DMS153 treated with DMSO at 0.1 percent for 48 hours (cell line): Measurements from ENCODE around the gene MRPL1.

Experiments used
- DNase-seq: peaks from one replicate; lab custom pipeline; 2025; ENCODE audit not compliant: unreplicated experiment; lab: John Stamatoyannopoulos, UW

Gene MRPL1

DNA sequence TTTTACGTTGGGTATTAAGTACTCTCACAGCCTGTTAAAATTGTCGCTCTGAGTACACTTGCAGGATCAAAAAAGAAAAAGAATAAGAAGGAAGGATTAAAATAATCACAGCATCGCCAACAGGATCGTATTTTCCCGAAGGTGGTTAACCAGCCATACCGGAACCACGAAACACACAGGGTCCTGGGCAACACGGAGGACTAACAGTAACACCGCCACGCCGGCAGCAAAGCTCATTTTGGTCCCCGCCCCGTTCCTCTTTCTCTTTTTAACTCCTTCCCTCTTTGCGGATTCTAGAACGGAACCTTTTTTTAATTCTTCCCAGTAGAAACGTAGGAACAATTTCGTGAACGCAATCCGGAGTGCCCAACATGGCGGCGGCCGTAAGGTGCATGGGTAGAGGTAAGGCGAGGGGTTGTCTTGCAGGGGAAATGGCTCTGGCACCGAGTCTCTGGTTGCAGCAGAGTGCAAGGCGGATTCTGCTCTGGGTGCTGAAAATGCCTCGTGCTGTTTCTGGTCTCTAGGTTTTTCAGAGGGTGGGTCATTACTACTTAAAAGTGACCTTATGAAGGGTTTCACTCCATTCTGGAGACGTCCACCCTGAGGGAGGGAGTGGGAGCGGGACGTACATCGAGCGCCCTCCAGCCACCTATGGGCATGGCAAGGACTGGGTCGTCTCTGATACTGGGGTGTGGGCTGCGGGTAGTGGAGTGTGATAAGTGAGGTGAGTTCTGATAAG, at the start of gene MRPL1:
Gene MRPL1 (plus strand): TSS at position 353 of the 739 bp plus-strand sequence. CDS start 19 bp downstream, at position 372.
- peak; percentile 96 for DNase-seq

DNA sequence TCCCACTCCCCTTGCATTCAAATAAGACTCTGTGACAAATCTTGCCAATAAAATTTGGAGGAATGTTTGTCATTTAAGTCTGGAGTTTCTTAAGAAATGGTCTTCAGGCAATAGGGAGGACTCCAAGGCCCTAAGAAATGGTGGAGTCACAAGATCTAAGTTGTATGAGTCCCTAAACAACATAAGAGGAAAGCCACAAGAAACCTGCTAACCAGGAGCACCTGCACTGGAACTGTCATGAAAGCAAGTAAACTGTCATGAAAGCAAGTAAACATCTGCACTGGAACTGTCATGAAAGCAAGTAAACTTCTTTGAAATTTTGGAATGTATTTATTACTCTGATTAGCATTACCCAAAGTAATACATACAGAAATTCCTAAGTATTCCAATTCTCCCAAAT, 47.0 kb upstream of the MRPL1 start:
- no peak for DNase-seq

DNA sequence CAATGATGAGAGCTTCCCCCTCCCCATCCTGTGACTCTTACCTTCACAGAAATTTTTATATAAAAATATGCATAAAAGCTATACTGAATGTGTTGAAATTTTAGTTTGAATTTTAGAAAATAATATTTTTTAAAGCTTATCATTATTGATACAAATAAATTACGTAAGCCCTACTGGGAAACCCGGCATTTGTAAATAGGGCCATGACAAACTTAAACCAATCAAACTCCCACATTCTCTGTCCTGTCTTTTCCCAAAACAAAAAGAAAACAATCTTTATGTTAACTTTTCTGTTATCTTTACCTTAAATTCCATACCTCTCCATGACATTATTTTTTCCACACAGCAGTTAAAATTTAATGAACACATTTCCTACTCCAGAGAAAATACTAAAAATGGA, 46.1 kb upstream of the MRPL1 start:
- no peak for DNase-seq

DNA sequence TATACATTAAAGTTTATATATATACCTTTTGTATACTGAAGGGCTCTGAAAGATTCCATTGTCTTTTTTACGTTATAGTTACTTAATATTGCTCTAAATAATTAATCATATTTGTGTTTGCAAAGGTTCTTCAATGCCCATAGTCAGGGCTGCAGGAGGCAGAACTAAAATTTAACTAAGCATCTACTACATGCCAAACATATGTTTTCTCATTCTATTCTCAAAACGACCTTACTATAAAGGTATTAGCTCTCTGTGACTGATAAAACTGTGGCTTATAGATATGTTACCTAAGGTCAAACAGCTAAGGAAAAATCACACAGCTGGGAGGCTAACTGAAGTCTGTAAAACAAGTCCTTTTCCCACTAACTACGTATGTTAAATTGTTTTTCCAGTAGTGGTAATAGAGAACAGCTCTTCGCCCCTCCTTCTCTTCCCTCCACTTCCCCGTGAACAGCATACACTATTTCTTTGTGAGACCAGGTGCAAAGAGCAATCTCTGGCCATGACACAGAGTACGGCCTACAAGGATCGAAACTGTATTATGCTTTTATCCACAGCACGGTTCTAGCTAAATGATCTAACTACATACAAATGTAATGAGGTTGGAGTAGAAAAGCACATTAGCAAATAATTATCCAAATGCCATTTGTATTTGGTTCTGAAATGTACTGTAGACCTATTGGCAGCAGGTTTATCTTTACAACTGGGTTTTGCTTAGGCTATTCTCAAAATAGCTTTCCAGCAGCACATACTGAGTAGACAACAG, 45.1 kb upstream of the MRPL1 start:
- DNase-seq: no peak

DNA sequence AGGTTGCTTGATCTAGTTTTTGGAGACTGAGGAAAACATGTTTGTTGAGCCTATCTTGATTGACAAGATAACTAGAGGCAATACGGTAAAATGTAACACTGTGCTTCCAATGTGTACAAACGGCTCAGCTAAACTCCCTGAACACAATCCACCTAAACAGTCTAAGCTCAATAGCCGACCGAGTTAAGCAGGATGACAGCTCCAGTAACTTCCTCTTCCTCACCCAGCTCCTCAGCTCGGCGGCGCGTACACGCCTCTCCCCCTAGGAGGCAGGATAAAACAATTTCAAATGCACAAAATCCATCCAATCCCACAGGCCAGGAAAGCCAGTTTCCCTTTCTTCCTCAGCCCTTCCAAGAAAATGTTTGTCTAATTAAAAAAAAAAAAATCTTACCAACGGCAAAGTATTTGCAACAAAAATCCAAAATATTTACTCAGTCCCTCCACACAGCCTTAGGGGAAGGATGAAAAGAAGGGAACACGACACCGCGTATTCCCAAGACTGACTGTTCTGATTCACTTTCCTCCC, 44.5 kb upstream of the MRPL1 start:
- peak; percentile 87 for DNase-seq

DNA sequence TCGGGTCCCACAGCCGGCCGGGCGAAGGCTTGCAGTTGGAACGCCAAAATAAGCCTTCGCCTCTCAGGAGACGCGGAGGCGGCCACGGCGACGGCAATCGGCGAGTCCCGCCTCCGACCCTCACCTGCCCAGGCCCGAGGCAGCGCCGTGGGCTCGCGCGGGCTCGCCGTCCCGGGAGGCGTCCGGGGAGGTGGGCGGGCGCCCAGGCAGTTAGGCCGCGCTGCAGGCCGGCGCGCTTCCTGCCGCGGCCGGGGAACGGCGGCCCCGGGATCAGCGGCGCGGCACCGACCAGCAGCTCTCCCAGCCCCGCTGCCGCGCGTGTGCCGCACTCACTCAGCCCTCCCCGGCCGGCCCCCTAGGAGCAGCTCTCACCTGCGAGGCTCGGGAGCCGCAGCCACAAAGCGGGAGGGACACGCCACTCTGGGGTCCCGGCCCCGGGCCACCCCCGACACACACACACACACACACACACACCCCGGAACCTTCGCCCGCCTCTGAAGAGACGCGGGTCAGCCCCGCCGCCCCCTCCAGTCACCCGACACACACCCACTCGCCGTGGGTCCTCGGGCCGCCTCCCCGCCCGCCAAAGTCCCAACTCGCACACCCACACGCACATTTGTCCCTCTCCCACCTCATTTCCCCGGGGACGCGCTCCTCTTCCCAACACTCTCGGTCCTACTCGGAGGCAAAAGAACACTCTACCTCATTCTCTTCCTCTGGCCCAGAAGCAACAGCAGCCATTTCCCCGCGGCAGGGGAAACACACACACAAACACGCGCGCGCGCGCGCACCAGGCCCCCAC, 43.8 kb upstream of the MRPL1 start, which contains the start of gene CNOT6L:
Gene CNOT6L (minus strand): TSS at position 767 of the 802 bp plus-strand sequence. CDS start 60 bp downstream, at position 707.
- peak; percentile 64 for DNase-seq

DNA sequence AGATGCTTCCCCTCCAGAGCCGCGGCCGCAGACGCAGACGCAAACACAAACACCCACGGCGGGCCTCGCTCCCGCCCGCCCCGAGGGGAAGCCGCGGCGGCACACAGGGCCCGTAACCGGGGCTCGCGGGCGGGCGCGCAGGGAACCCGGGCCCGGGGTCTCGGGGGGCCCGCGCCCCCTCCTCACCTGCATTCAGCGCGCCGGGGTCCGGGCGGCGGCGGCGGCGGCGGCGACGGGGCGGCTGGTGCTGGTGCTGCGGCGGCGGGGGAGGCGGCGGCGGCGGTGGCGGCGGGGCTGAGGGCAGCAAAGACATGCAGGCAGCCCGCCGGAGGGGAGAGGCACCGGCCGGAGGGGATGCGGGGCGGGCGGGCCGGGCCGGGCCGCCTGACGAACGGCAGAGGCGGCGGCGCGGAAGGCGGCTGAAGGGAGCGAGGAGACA, 43.2 kb upstream of the MRPL1 start:
- no peak for DNase-seq

DNA sequence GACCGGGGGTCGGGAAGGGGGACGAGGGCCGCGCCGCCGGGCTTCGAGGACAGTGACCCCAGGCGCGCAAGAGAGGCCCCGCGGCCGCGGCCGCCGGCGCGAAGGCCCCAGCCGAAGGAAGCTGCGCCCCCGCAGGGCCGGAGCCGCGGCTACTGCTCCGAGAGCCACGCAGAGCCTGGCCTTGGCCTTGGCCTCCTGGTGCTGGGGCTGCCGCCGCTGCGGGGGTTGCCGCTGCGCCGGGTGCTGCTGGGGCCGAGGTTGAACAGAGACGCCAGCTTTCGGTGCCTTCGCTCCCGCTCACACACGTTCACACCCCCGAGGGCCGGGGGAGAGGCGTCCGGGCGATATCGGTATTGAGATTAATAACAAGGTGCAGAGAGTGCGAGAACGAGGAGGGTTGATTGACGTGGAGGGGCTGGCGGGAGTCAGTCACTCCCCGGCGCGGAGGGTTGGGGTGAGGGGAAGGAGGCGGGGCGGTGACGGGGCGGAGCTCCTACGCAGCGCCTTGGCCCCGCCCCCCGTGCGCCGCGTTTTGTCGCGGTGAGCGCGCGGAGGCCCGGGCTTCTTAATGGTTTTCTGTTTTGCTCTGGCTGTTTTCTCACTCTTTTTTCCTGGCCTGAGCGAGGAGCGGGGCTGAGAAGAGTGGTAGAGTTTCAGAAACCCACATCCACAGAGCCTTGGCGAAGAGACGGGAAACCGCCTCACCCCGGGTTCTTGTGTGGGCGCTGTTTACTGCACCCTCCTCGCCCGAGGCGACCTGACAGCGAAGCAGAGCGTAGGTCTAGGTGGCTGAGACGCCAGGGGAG, 42.6 kb upstream of the MRPL1 start:
- peak; percentile 79 for DNase-seq

DNA sequence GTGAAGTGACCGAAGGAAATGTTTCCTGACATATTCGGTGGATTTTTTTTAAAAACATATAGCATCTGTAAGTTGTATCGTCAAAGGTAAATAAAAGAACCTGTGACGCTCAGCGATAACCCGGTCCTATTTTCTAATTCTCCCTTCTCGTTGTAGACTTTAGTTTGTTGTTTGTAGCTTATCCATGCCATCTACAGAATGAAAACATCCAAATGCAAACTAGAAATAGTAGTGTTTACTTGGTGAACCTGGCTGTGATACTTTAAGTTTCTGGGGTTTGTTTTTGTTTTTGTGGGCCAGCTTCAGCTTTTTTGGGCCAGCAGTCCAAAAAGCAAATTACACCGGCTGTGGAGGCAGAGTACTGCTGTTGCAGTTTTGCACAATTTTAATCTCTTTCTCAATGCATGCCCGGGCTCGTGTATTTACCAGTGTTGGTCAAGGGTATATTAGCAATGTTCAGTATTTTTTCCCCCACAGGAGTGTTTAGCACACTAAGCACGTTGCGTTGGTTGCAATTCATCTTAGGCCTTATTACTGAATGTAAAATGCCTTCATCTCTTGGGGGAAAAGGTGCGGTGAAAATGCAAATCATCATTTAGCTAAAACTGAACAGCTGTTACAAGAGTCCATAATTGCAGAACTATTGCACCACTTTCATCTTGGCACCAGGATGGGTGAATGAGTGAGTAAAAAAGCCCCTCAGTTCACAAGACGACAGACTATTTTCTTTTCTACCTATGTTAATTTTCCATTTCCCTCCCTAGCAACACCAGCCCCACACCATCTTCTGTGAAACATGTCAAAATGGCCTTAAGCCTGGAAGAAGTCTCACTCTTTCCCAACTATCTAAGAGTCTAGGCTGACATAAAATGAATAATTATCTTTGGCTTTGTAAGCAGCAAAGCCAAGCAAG, 41.7 kb upstream of the MRPL1 start:
- DNase-seq: no peak

DNA sequence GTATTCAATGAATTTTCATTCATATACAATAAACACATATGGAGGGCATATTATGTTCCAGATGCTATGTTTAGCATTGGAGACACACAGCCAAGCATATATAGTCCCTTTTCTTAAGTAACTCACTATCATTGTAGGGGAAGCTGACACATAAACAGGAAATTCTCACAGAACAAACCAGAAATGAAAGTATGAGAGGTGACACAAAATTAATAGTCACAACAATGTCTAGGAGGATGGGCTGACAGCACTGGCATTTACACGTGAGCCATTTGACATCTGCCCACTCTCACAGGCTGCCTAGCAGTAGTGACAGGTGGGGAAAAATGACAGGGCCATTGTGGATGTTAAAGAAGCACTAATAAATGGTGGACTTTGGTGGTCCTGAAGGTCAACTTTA, 40.9 kb upstream of the MRPL1 start:
- DNase-seq: no peak

DNA sequence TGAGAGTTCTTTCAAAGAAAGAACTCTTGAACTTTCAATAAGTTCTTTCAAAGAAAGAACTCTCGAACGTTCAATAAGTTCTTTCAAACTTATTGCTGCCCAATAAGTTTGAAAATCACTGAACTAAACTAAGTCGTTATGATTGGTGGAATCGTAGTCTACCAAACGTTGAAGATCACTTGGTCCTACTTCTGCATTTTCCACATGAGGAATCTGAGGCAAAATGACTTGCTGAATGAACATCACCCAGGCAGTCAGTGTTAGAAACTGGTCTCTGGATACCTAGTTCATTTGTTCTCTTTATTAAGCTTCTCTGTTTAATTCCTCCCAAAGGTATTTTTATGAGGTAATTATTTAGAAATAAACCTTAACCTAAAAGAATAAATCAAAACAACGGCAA, 36.4 kb upstream of the MRPL1 start:
- no peak for DNase-seq

DNA sequence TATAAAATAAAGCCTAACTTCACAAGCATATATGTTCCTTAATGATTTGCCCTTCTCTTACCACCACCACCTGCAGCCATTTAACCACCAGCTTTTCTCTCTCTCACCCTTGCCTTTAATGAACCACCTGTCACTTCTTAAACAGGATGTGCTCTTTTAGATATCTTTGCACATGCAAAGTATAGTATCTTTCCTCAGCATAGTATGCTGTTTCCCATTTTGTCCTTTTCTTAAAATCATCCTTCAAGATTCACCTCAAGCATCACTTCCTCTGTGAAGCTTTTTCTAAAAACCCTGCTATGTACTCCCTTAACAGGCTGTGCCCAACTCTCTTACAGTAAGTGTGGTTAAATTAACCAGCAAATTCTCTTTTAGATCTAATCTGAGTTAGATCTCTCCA, 35.3 kb upstream of the MRPL1 start:
- DNase-seq: no peak

DNA sequence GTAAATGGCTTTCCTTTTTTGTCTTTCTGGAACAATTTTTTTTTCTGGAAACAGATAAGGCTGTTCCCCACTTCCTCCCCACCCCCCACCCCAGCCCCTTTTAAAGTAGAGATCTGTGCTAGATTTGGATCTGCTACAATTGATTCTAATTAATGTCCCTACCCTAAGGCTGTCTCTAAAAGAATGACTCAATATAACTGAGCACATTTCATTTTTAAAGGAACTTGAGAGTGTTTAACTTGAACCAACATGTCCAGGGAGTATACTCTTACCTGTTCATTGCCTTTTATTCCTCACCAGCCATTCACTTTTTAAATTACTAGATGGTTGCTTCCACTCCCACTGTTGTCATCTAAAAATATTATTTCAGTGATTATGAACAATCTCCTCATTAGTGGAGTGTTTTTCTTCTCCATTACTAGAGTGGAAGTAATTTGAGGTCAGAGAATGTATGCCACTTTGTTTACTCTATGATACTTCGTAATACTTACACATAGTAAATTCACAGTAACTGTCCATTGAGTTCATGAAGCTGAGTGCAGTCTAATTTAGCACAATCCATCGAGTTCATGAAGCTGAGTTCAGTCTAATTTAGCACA, 29.4 kb upstream of the MRPL1 start:
- DNase-seq: peak; percentile 37

DNA sequence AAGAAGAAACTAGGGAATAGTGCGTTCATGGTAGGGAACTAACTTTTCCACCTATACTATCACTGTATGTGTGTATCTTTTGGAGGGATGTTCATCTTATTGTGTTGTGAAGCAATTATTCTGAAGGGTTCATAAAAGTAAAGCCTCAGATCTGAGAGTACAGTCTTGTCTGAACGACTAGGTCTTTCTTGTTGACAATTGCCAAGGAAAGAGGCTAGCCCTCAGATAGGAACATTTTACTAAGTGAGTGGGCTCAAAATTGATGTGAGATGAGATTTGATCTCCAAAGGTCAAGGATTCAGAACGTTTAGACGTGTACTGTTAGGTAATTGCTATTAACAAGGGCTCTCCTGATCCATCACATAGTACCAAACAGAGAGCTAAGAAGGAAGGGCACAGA, 28.2 kb upstream of the MRPL1 start:
- no peak for DNase-seq

DNA sequence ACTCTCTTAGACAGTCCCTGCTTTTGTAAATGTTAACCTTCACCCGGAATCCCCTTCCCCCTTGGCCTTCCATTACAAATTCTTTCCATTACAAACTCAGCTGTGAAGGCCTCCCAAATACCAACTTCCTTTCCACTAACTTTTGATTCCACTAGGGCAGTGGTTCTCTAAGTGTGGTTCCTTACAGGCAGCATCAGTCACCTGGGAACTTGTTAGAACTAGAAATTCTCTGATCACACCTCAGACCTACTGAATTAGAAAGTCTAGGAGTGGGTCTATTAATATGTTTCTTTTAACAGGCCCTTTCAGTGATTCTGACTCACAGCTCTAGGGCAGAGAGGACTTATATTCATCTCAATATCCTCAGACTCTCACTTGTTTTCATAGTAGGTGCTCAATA, 19.0 kb upstream of the MRPL1 start:
- DNase-seq: no peak

DNA sequence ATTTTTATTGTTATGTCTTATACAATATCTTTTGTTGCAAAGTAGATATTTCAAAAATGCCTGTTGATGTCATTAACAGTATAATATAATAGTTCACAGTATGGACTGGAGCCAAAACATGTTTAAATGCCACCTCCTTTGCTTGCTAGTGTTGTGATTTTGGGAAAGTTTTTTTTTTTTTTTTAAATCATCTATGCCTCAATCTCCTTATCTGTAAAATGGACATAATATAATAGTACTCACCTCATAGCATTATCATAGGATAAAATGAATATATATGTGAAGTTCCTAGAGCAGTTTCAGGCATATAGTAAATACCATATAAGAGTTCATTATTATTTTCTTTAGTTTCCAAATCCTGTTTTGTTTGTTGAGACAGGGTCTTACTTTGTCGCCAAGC, 18.3 kb upstream of the MRPL1 start:
- no peak for DNase-seq

DNA sequence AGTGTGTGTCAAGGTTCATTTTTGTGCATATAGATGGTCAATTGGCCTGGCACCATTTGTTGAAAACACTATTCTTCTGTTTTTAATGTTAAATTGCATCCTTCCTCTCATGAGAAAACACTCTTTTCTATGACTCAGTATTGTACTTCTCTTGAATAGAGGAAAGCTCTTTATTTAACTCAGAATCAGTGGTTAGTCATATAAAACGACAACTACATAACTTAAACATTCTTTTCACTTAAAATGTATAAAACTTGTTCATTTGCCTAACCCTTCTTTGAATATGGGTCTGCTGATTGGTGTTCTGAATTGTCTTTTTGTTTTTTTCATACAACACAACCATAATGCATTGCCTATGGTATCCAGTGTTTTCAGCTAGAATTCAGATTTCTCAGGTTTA, 17.2 kb upstream of the MRPL1 start:
- DNase-seq: no peak

DNA sequence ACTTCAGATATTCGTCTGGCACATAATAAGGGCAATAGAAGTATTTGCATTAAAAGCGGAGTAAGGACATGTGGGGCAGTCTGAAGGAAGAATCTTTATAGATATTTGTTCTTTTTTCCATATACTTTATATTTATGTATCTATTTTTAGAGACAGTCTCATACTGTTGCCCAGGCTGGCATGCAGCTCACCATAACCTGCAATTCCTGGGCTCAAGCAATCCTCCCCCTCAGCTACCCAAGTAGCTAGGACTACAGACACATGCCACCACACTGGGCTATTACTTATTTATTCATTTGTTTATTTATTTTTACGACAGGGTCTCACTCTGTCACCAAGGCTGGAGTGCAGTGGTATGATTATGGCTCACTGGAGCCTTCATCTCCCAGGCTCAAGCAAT, 16.7 kb upstream of the MRPL1 start:
- no peak for DNase-seq

DNA sequence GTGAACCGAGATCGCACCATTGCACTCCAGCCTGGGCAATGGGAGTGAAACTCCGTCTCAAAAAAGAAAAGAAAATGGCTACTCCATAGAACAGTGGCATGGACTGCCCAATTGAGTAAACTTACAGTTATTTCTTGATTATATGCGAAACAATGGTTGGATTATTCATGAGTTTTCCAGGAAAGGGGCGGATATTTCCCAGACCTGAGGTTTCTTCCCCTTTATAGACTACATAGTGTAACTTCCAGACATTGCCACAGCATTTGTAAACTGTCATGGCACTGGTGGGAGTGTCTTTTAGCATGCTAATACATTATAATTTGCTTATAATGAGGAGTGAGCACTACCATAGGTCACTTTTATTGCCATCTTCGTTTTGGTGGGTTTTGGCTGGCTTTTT, 14.1 kb upstream of the MRPL1 start:
- DNase-seq: no peak
